ENCODE measurements around the gene STS. TPM values are rescaled to one million over a fixed set of nuclear protein-coding genes. Genes with fewer than 3 reads are reported as not detected.

The STS gene
- total RNA-seq, 1 experiment from 2014 or later: 3.5 TPM

GRCh38 chrX:7179446-7179845 is 31.9 kb downstream of the STS start:
- DNase-seq (ENCODE audit: low read depth): no peak

GRCh38 chrX:7184816-7185215 is 37.3 kb downstream of the STS start:
- no peak for DNase-seq (ENCODE audit: low read depth)

- no peak for DNase-seq (ENCODE audit: low read depth)
Observed at GRCh38 chrX:7188672-7189071, 41.2 kb downstream of the STS start.

- DNase-seq (ENCODE audit: low read depth): no peak
Observed at GRCh38 chrX:7190157-7190556, 42.6 kb downstream of the STS start.

GRCh38 chrX:7191681-7192110 is 44.2 kb downstream of the STS start:
- no peak for DNase-seq (ENCODE audit: low read depth)

- DNase-seq (ENCODE audit: low read depth): no peak
Observed at GRCh38 chrX:7192871-7193270, 45.4 kb downstream of the STS start.

- no peak for DNase-seq (ENCODE audit: low read depth)
Observed at GRCh38 chrX:7194606-7195005, 47.1 kb downstream of the STS start.

Other genes starting within 250 kb of the STS start
- 7.3 and 8.8 TPM in 2 replicates for gene PUDP, start 441 bp downstream of the STS start, total RNA-seq (2014; rRNA removed; shearing (Covaris generic))

Data from RPMI7951 (cell line).